ENCODE data around the gene TUBA1B. TPM values are rescaled to one million over a fixed set of nuclear protein-coding genes. Genes with fewer than 3 reads are reported as not detected.
A peak's percentile ranks its signal among the peaks of the same experiment; 100 is the strongest.

Gene TUBA1B
- total RNA-seq (537 TPM), polyA plus RNA-seq (ENCODE audit: insufficient read depth, low read depth, low replicate concordance) (533 TPM)
- long read RNA-seq, donor 1, transcript TUBA1B-207 (2 exons, 840 nt): minor isoform, 8 of 541 reads
- long read RNA-seq, donor 1, transcript TUBA1B-202 (4 exons, 1,627 nt): major isoform, 481 of 541 reads
- long read RNA-seq, donor 1, transcript TUBA1B-201 (3 exons, 3,198 nt): minor isoform, 44 of 541 reads
- long read RNA-seq, donor 1, partial matches to known transcripts: 8 of 541 reads
- long read RNA-seq, donor 1, other reads (novel, unspliced or antisense): 0 of 541 reads
- long read RNA-seq, donor 2, transcript TUBA1B-201 (3 exons, 3,198 nt): minor isoform, 51 of 484 reads
- long read RNA-seq, donor 2, transcript TUBA1B-207 (2 exons, 840 nt): minor isoform, 15 of 484 reads
- long read RNA-seq, donor 2, transcript TUBA1B-202 (4 exons, 1,627 nt): major isoform, 374 of 484 reads
- long read RNA-seq, donor 2, partial matches to known transcripts: 44 of 484 reads
- long read RNA-seq, donor 2, other reads (novel, unspliced or antisense): 0 of 484 reads
- long read RNA-seq, donor 3, transcript TUBA1B-207 (2 exons, 840 nt): minor isoform, 18 of 451 reads
- long read RNA-seq, donor 3, transcript TUBA1B-201 (3 exons, 3,198 nt): minor isoform, 24 of 451 reads
- long read RNA-seq, donor 3, transcript TUBA1B-202 (4 exons, 1,627 nt): major isoform, 356 of 451 reads
- long read RNA-seq, donor 3, partial matches to known transcripts: 46 of 451 reads
- long read RNA-seq, donor 3, other reads (novel, unspliced or antisense): 6 of 451 reads
- long read RNA-seq, donor 4, transcript TUBA1B-202 (4 exons, 1,627 nt): major isoform, 221 of 284 reads
- long read RNA-seq, donor 4, transcript TUBA1B-201 (3 exons, 3,198 nt): minor isoform, 53 of 284 reads
- long read RNA-seq, donor 4, partial matches to known transcripts: 8 of 284 reads
- long read RNA-seq, donor 4, other reads (novel, unspliced or antisense): 0 of 284 reads
- long read RNA-seq, donor 5, transcript TUBA1B-202 (4 exons, 1,627 nt): major isoform, 36 of 42 reads
- long read RNA-seq, donor 5, partial matches to known transcripts: 0 of 42 reads
- long read RNA-seq, donor 5, other reads (novel, unspliced or antisense): 0 of 42 reads
- long read RNA-seq, donor 6, transcript TUBA1B-201 (3 exons, 3,198 nt): minor isoform, 82 of 676 reads
- long read RNA-seq, donor 6, transcript TUBA1B-207 (2 exons, 840 nt): minor isoform, 16 of 676 reads
- long read RNA-seq, donor 6, transcript TUBA1B-202 (4 exons, 1,627 nt): major isoform, 543 of 676 reads
- long read RNA-seq, donor 6, partial matches to known transcripts: 24 of 676 reads
- long read RNA-seq, donor 6, other reads (novel, unspliced or antisense): 11 of 676 reads
- long read RNA-seq, donor 7, transcript TUBA1B-202 (4 exons, 1,627 nt): major isoform, 137 of 263 reads
- long read RNA-seq, donor 7, transcript TUBA1B-201 (3 exons, 3,198 nt): minor isoform, 20 of 263 reads
- long read RNA-seq, donor 7, partial matches to known transcripts: 11 of 263 reads
- long read RNA-seq, donor 7, other reads (novel, unspliced or antisense): 95 of 263 reads
- long read RNA-seq, donor 8, transcript TUBA1B-201 (3 exons, 3,198 nt): minor isoform, 59 of 526 reads
- long read RNA-seq, donor 8, transcript TUBA1B-207 (2 exons, 840 nt): minor isoform, 13 of 526 reads
- long read RNA-seq, donor 8, transcript TUBA1B-202 (4 exons, 1,627 nt): major isoform, 407 of 526 reads
- long read RNA-seq, donor 8, partial matches to known transcripts: 20 of 526 reads
- long read RNA-seq, donor 8, other reads (novel, unspliced or antisense): 27 of 526 reads
- long read RNA-seq, donor 9, transcript TUBA1B-202 (4 exons, 1,627 nt): major isoform, 194 of 254 reads
- long read RNA-seq, donor 9, transcript TUBA1B-201 (3 exons, 3,198 nt): minor isoform, 23 of 254 reads
- long read RNA-seq, donor 9, transcript TUBA1B-207 (2 exons, 840 nt): minor isoform, 5 of 254 reads
- long read RNA-seq, donor 9, partial matches to known transcripts: 32 of 254 reads
- long read RNA-seq, donor 9, other reads (novel, unspliced or antisense): 0 of 254 reads
- long read RNA-seq, donor 10, transcript TUBA1B-201 (3 exons, 3,198 nt): minor isoform, 44 of 408 reads
- long read RNA-seq, donor 10, transcript TUBA1B-207 (2 exons, 840 nt): minor isoform, 5 of 408 reads
- long read RNA-seq, donor 10, transcript TUBA1B-202 (4 exons, 1,627 nt): major isoform, 338 of 408 reads
- long read RNA-seq, donor 10, partial matches to known transcripts: 21 of 408 reads
- long read RNA-seq, donor 10, other reads (novel, unspliced or antisense): 0 of 408 reads

DNA sequence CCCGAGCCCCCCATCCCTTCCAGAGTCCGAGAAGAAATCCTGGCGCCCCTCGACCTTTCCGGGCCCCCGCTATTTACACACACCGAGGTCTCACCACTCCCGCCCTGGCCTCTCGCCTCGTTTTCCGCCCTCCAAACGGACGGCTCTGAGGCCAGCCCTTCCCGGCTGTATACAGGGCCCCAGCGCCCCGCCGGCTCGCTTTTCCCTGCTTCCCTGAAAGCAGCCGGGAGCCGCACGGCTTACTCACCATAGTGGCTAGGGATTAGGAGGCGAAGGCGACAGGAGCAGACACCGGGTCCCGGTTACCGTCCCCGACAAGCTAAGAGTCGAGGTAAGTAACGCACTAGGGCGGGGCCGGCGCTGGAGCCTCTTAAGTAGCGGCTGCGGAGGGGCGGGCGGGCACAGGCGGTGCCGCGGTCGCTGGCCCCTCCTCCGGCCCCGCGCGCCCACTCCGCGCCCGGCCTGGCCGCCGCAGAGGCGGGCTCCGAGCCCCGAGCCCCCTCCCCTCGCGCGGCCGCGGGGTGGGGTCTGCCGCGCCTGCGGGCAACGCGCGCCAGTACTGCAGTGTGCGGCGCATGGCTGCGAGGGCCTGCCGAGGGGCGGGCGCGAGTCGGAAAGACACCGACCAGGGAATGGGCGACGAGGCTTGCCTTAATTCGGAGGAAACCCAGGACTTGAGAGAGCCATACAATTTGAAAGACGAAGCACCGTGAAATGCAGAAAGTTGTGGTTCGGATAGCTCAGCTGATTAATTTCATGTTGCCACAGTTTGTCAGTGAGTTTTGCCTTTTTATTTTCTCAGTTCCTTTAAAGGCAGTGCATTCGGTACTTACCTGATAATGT, at the start of gene TUBA1B:
TUBA1B (minus strand) TSS at position 345 of the 843 bp plus-strand sequence; CDS start at position 250, 95 bp downstream.
- Histone ChIP-seq H3K27ac (ENCODE audit: low read depth in 2 of 2, low read length in 2 of 2) (peak within 1 kb of the TSS; percentile 99 to 100), H3K4me3 (ENCODE audit: low read length in 3 of 3) (peak within 1 kb of the TSS; percentile 94 to 99 (median 96)), H3K27me3 (ENCODE audit: control insufficient read depth, insufficient read depth, low read length) (no peaks in the 10 kb centered on the region), H3K9me3 (ENCODE audit: control insufficient read depth in 2 of 3, insufficient read depth in 1 of 3, low read length in 3 of 3) (no peaks in the 10 kb centered on the region), H3K36me3 (ENCODE audit: control insufficient read depth in 2 of 3, insufficient read depth in 3 of 3, low read length in 3 of 3) (peaks cover 10 to 27% (median 11%) of the 10 kb centered on the region in 3 donors), H3K4me1 (ENCODE audit: control insufficient read depth in 2 of 3, insufficient read depth in 2 of 3, low read depth in 1 of 3, low read length in 3 of 3) (peaks cover 0 to 18% (median 5%) of the 10 kb centered on the region in 3 donors), H3K9ac (ENCODE audit: low read length in 3 of 3) (peak within 1 kb of the TSS; percentile 97 to 100 (median 99))
- FAIRE-seq (no peak), DNase-seq (peak; percentile 91 to 98 (median 95))
- intact Hi-C loops (cut with DNase I): no loop called here
- TF ChIP-seq, protein P1, sequence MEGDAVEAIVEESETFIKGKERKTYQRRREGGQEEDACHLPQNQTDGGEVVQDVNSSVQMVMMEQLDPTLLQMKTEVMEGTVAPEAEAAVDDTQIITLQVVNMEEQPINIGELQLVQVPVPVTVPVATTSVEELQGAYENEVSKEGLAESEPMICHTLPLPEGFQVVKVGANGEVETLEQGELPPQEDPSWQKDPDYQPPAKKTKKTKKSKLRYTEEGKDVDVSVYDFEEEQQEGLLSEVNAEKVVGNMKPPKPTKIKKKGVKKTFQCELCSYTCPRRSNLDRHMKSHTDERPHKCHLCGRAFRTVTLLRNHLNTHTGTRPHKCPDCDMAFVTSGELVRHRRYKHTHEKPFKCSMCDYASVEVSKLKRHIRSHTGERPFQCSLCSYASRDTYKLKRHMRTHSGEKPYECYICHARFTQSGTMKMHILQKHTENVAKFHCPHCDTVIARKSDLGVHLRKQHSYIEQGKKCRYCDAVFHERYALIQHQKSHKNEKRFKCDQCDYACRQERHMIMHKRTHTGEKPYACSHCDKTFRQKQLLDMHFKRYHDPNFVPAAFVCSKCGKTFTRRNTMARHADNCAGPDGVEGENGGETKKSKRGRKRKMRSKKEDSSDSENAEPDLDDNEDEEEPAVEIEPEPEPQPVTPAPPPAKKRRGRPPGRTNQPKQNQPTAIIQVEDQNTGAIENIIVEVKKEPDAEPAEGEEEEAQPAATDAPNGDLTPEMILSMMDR (IDR thresholded peaks at IDR 0.05; ENCODE audit: borderline replicate concordance, extremely low read depth, insufficient read depth): peak; percentile 4

DNA sequence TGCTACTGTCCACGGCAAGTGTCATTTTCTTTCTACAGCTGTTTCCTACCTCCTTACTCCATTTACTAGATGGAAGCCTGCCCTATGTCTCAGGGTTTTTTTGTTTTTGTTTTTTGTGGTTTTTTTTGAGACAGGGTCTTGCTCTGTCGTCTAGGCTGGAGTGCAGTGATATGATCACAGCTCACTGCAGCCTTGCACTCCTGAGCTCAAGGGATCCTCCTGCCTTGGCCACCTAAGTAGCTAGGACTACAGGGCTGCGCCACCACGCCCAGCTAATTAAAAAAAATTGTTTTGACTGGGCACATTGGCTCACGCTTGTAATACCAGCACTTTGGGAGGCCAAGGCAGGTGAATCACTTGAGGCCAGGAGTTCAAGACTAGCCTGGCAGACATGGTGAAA, 43.0 kb upstream of the TUBA1B start:
- TF ChIP-seq, protein P1 (IDR thresholded peaks at IDR 0.05; ENCODE audit: borderline replicate concordance, extremely low read depth, insufficient read depth): no peak
- Histone ChIP-seq H3K27ac (ENCODE audit: low read depth in 2 of 2, low read length in 2 of 2) (no peak overlapping the region), H3K9ac (ENCODE audit: low read length in 3 of 3) (no peak overlapping the region), H3K9me3 (ENCODE audit: control insufficient read depth in 2 of 3, insufficient read depth in 1 of 3, low read length in 3 of 3) (no peaks in the 10 kb centered on the region), H3K4me1 (ENCODE audit: control insufficient read depth in 2 of 3, insufficient read depth in 2 of 3, low read depth in 1 of 3, low read length in 3 of 3) (no peaks in the 10 kb centered on the region), H3K27me3 (ENCODE audit: control insufficient read depth, insufficient read depth, low read length) (no peaks in the 10 kb centered on the region), H3K36me3 (ENCODE audit: control insufficient read depth in 2 of 3, insufficient read depth in 3 of 3, low read length in 3 of 3) (no peaks in the 10 kb centered on the region), H3K4me3 (ENCODE audit: low read length in 3 of 3) (no peak overlapping the region)
- intact Hi-C loops (cut with DNase I): no loop called here
- DNase-seq: no peak
- no peak for FAIRE-seq
